ENCODE results near the gene HEXIM2. TPM values are rescaled to one million over a fixed set of nuclear protein-coding genes. Genes with fewer than 3 reads are reported as not detected.

HEXIM2 gene
- total RNA-seq, 2 donors from 2014 or later: 6.0 to 6.3 TPM

- Mint-ChIP-seq H3K27ac (peak overlapping the region; percentile 84 to 85), H3K9me3 (no peaks in the 10 kb centered on the region), H3K36me3 (no peaks in the 10 kb centered on the region)
- ATAC-seq: no peak
- DNase-seq (ENCODE audit: low spot score in 2 of 2): no peak
Observed at GRCh38 chr17:45135978-45136791, 25.5 kb upstream of the HEXIM2 start.

GRCh38 chr17:45136846-45137560, 24.7 kb upstream of the HEXIM2 start:
- no peak for DNase-seq (ENCODE audit: low spot score in 2 of 2)

DNA sequence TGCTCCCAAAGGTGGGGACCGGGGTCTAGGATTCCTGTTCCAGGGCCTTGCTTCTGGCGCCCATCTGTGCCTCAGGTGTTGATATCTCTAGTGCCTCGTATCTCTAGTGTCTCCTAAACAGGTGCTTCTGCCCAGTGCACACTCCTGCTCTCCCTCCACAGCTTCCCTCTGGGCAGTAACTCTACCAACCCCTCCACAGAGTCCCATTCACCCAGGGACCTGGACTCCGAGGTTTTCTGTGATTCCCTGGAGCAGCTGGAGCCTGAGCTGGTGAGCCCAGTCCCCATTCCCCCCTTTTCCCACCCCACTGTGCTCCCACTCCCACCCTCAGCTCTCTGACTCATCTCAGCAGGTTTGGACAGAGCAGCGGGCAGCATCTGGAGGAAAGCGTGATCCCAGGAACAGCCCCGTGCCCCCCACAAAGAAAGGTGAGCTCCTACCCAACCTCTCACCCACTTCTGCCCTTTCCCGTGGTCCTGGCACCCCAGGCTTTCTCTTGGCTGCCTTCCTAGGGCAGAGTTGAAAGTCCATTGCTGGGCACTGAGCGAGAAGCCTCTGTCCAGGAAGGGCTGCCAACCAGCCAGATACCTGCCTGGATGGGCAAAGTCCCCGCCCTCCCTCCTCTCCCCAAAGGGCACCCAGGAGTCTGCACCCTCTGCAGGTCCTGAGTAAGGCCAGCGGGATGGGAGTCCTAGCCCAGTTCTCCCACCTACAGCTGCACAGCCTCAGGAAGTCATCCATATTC, 23.9 kb upstream of the HEXIM2 start:
- H3K9me3 Mint-ChIP-seq: no peaks in the 10 kb centered on the region
- no peaks in the 10 kb centered on the region for H3K36me3 Mint-ChIP-seq
- ATAC-seq: no peak
- no peak for DNase-seq (ENCODE audit: low spot score in 2 of 2)
- peak overlapping the region in 1 of 2 donors; percentile 49 for H3K27ac Mint-ChIP-seq

More at GRCh38 chr17:45136846-45137560, 24.7 kb upstream of the HEXIM2 start:
- no peak for ATAC-seq
- H3K27ac Mint-ChIP-seq: peak overlapping the region; percentile 84 to 85
- H3K36me3 Mint-ChIP-seq: no peaks in the 10 kb centered on the region
- no peaks in the 10 kb centered on the region for H3K9me3 Mint-ChIP-seq

DNA sequence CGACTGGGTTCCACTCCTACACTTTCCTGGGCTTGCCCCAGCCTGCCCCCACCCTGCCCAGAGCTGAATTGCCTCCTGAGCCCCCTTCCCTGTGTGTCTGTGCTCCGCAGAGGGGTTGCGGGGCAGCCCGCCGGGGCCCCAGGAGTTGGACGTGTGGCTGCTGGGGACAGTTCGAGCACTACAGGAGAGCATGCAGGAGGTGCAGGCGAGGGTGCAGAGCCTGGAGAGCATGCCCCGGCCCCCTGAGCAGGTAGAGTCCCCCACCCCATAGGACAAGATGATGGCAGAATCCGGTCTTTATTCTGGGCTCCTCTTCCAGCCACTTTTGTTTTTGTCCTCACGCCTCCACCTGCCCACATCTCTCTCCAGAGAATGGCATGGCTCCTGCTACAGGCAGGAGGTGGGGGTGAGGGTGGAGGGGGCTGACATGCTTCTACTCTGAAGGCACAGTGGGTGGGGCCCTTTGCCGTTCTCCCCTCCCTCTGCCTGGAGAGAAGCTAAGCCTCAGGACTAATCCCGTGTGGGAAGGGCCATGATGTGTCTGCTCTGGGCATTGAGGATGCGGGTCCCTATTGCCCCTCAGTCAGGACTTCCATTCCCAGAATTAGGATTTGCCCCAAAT, 22.7 kb upstream of the HEXIM2 start:
- ATAC-seq (no peak), DNase-seq (ENCODE audit: low spot score in 2 of 2) (no peak)
- no peaks in the 10 kb centered on the region for H3K9me3 Mint-ChIP-seq
- H3K36me3 Mint-ChIP-seq: no peaks in the 10 kb centered on the region
- H3K27ac Mint-ChIP-seq: no peak overlapping the region

DNA sequence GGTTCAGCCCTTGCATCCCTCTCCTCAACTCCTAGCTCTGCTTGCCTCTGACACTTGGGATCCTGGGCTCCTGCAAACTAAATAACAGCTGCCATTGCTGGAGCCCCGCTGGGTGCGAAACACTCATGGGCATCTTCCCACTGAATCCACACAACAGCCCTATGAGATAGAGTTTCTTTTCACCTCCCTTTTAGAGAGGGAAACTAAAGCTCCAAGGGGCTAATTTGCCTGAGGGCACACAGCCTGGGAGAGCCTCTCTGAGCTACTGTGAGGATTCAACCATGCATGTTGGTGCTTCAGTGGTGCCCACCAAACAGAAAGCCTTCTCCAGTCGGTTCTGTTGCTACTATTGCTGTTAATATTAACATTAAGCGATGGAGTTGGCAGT, 22.1 kb upstream of the HEXIM2 start:
- Mint-ChIP-seq H3K27ac (no peak overlapping the region), H3K36me3 (no peaks in the 10 kb centered on the region), H3K9me3 (no peaks in the 10 kb centered on the region)
- ATAC-seq: no peak
- no peak for DNase-seq (ENCODE audit: low spot score in 2 of 2)

GRCh38 chr17:45143094-45143670, 18.5 kb upstream of the HEXIM2 start:
- ATAC-seq (no peak), DNase-seq (ENCODE audit: low spot score in 2 of 2) (no peak)
- Mint-ChIP-seq H3K9me3 (no peaks in the 10 kb centered on the region), H3K36me3 (peaks cover 14 to 16% of the 10 kb centered on the region in 2 donors), H3K27ac (peak overlapping the region in 1 of 2 donors; percentile 48)

GRCh38 chr17:45143767-45144198, 17.9 kb upstream of the HEXIM2 start:
- peak in 1 of 2 donors; percentile 39 for DNase-seq (ENCODE audit: low spot score in 2 of 2)
- no peaks in the 10 kb centered on the region for H3K9me3 Mint-ChIP-seq
- ATAC-seq: no peak
- H3K27ac Mint-ChIP-seq: peak overlapping the region in 1 of 2 donors; percentile 48
- peaks cover 14 to 21% of the 10 kb centered on the region in 2 donors for H3K36me3 Mint-ChIP-seq

DNA sequence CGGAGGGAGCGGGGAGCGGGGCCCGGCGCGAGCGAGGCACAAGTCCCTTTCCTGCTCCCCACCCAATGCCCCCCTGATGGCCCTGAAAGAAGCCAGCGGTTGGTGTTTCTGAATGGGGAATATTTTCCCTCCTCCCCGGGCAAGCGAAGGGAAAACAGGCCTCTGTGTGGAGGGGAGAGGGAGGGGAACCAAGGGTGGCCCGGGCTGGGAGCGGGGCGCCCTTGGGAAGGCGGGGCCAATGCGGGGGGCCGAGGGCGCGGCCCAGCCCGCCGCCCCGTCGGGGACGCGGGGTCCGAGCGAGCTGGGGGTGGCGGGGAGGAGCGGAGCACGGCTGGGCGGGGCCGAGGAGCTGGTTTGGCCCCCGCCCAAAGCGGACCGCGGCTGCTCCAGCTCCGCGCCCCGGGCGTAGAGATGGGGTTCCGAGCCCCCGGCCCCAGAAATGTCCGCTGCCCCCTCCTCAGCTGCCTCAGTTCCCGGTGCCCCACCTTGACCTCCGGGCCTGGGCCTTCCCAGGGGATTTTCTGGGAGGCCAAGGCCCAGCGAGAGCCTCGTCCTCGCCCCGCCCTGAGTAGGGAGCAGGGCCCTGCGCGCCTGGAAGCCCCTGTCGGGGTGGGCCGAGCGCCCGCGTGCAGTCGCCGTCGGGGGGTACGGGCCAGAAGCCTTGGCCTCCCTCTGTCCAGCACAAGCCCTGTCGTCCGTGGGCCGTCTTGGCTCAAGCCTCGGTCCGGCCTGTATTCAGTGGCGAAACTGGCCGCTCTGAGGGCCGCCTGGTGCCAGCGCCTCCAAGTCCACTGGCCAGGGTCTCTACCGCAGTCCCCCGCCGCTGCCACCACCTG, 17.3 kb upstream of the HEXIM2 start:
- H3K36me3 Mint-ChIP-seq: peaks cover 18 to 25% of the 10 kb centered on the region in 2 donors
- DNase-seq (ENCODE audit: low spot score in 2 of 2) (no peak), ATAC-seq (no peak)
- H3K27ac Mint-ChIP-seq: peak overlapping the region in 1 of 2 donors; percentile 48
- H3K9me3 Mint-ChIP-seq: no peaks in the 10 kb centered on the region

- Mint-ChIP-seq H3K36me3 (peaks cover 24 to 31% of the 10 kb centered on the region in 2 donors), H3K9me3 (no peaks in the 10 kb centered on the region), H3K27ac (peak overlapping the region in 1 of 2 donors; percentile 46)
- ATAC-seq (no peak), DNase-seq (ENCODE audit: low spot score in 2 of 2) (no peak)
Observed at GRCh38 chr17:45145035-45145389, 16.7 kb upstream of the HEXIM2 start.

GRCh38 chr17:45146166-45146565, 15.5 kb upstream of the HEXIM2 start:
- ATAC-seq: no peak
- H3K27ac Mint-ChIP-seq: no peak overlapping the region

GRCh38 chr17:45146592-45146889, 15.1 kb upstream of the HEXIM2 start:
- no peaks in the 10 kb centered on the region for H3K9me3 Mint-ChIP-seq
- peak overlapping the region; percentile 94 to 100 for H3K27ac Mint-ChIP-seq
- H3K36me3 Mint-ChIP-seq: peaks cover 26 to 34% of the 10 kb centered on the region in 2 donors
- DNase-seq (ENCODE audit: low spot score in 2 of 2): no peak
- ATAC-seq: no peak

More at GRCh38 chr17:45146166-45146565, 15.5 kb upstream of the HEXIM2 start:
- no peaks in the 10 kb centered on the region for H3K9me3 Mint-ChIP-seq
- no peak for DNase-seq (ENCODE audit: low spot score in 2 of 2)
- peaks cover 26 to 34% of the 10 kb centered on the region in 2 donors for H3K36me3 Mint-ChIP-seq

- Mint-ChIP-seq H3K9me3 (no peaks in the 10 kb centered on the region), H3K36me3 (peaks cover 26 to 34% of the 10 kb centered on the region in 2 donors), H3K27ac (peak overlapping the region; percentile 100)
- ATAC-seq (peak; percentile 2 to 6), DNase-seq (ENCODE audit: low spot score in 2 of 2) (peak in 1 of 2 donors; percentile 72)
Observed at GRCh38 chr17:45146890-45147580, 14.6 kb upstream of the HEXIM2 start.

DNA sequence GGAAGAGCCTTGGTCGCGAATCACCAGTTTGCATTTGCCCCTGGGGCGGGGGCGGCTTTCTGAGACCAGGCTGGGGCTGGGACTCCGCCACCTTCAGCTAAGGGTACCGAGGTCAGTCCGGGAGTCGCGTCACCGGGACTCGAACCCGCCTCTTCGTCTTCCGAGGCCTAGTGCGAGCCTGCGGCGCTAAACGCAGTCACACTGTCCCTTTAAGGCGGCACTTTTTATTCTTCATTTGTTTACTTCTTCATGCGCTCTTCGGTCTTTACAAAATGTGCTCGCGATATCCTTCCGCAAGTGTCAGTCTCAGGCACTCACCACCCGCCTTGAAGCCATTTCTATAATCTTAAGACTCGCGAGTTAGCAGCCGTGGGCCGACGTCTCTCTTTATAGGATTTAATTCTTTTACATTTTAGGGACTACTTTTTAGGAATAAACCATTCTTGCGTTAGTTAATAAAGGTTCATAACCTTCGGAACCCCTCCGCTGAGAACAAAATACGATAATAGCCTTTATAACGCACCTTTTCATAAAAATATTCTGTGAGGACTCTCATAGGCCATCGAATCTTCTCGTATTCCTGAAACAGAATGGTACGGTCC, 14.0 kb upstream of the HEXIM2 start:
- Mint-ChIP-seq H3K9me3 (no peaks in the 10 kb centered on the region), H3K36me3 (peaks cover 26 to 34% of the 10 kb centered on the region in 2 donors), H3K27ac (peak overlapping the region; percentile 100)
- DNase-seq (ENCODE audit: low spot score in 2 of 2) (peak; percentile 73 to 82), ATAC-seq (peak; percentile 4 to 42)

GRCh38 chr17:45148183-45149036, 13.3 kb upstream of the HEXIM2 start, which contains the start of gene HEXIM1:
Gene HEXIM1 (plus strand): TSS chr17:45148475. CDS start chr17:45149191, 716 bp downstream.
- peak; percentile 99 for DNase-seq (ENCODE audit: low spot score in 2 of 2)
- no peaks in the 10 kb centered on the region for H3K9me3 Mint-ChIP-seq
- peak within 1 kb of the TSS; percentile 100 for H3K27ac Mint-ChIP-seq
- H3K36me3 Mint-ChIP-seq: peaks cover 26 to 34% of the 10 kb centered on the region in 2 donors
- ATAC-seq: peak; percentile 77 to 84
